GM10266 (cell line): ENCODE measurements around the gene DRAXIN.

Experiments
- DNase-seq: peaks from one replicate; pipeline ENCODE4 v3.0.0; 2012; ENCODE audit errors: extremely low spot score
- TF ChIP-seq, protein P1 (sequence below): IDR thresholded peaks from 2 replicates; pipeline ENCODE4 v1.5.1; 2012; ENCODE audit warnings: mild to moderate bottlenecking, low read depth; ENCODE audit not compliant: control insufficient read depth, insufficient read depth; ENCODE audit errors: missing control alignments

The DRAXIN gene

DNA sequence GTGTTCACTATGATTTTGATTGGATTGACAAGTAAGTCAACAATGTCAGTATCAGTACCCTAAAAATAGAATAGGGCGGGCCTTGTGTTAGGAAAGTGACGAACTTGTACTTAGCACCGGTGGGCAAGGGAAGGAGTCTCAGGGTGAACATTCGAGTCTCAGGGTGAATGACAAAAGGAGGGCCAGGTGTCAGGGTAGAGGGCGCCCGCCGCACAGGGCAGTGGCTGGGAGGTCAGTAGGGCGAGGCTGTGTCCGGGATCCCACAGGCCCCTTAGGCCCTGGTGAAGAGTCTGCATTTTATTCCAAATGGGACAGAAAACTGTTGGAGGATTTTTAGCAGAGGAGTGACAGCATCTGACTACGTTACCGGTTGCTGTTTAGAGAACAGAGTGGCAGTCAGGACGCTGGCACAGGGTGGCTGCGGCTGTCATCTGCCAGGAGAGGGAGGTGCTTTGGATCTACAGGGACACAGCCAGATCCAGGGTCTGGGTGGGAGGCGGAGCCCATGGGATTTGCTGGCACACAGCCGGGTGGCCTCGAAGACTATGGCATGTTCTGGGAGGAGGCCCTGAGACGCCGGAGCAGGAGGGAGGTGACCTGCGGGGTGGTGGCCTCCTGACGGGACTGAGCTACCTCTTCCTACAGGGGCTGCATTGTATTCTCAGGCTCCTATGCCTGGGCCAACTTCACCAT lies 55.4 kb downstream of the DRAXIN start:
- no peak for DNase-seq
- TF ChIP-seq, protein P1, sequence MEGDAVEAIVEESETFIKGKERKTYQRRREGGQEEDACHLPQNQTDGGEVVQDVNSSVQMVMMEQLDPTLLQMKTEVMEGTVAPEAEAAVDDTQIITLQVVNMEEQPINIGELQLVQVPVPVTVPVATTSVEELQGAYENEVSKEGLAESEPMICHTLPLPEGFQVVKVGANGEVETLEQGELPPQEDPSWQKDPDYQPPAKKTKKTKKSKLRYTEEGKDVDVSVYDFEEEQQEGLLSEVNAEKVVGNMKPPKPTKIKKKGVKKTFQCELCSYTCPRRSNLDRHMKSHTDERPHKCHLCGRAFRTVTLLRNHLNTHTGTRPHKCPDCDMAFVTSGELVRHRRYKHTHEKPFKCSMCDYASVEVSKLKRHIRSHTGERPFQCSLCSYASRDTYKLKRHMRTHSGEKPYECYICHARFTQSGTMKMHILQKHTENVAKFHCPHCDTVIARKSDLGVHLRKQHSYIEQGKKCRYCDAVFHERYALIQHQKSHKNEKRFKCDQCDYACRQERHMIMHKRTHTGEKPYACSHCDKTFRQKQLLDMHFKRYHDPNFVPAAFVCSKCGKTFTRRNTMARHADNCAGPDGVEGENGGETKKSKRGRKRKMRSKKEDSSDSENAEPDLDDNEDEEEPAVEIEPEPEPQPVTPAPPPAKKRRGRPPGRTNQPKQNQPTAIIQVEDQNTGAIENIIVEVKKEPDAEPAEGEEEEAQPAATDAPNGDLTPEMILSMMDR, result no peak

DNA sequence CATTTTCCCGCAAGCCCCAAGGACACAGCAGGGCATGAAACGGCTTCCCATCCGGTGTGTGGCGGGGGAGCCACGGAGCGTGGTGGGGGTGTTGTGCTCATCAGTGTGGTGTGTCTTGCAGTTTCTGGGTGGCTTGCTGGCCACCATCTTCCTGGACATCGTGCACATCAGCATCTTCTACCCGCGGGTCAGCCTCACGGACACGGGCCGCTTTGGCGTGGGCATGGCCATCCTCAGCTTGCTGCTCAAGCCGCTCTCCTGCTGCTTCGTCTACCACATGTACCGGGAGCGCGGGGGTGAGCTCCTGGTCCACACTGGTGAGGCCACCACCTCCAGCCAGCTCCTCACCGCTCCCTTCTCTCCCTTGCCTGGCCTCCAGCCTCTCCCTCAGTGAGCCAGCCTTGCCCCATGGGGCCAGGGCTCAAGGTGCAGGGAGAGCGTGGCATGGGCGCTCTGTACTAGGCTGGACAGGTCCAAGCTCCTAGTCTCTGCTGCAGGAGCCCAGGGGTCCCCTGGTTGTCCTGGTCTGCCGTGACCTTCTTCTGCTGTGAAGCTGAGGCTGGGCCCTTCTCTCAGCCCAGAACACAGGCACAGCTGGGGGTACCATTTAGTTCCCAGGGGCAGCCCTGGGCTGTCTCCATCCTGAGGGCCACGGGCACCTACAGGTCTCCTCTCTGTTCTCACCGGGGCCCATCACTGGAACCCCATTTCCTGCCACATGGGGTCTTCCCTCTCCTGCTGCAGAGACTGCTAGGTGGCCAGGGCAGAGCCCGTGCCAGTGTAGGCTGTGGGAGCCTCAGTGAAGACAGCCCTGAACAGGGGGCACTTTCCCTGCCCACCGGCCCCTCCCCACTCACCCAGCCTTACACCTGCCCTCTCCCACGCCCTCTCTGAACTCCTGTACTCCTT lies 57.0 kb downstream of the DRAXIN start:
- TF ChIP-seq, protein P1, result no peak

DNA sequence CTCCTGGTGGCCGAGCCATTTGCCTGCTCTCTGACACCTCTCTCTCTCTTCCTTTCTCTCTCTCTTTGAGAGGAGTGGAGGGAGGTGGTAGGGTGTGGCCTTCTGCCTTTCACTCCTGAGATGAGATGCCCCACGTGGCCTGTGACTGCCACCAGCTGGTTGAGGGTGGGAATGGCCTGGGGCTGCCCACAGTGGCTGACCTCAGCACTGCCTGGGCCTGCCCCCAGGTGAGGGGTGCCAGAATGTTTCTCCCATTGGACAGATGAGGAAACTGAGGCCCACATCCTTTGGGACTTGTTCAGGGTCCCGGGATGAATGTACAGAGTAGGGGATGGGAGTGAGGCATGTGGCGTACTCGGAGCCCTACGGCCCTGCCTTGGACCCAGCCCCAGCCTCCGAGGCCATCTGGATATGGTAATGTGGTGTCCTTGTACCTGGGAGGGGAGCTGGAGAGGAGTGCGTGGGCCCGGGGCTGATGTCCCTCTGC lies 57.7 kb downstream of the DRAXIN start:
- TF ChIP-seq, protein P1, result peak; percentile 52
- DNase-seq, result peak; percentile 67

More for the DNA sequence above, 57.0 kb downstream of the DRAXIN start:
- no peak for DNase-seq

DNA sequence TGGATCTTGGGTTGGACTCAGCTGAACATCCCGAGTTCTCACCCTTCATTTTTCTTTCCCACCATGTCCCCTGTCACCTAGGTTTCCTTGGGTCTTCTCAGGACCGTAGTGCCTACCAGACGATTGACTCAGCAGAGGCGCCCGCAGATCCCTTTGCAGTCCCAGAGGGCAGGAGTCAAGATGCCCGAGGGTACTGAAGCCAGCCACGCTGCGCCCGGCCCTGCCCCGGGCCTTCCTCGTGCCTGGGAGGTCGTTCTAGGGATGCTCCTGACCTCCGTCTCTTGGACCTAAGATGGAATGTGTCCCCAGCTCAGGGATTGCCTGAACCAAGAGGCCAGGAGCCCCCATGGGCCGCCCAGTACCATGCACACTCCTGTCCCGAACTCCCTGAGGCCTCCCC lies 58.5 kb downstream of the DRAXIN start:
- no peak for DNase-seq
- TF ChIP-seq, protein P1, result no peak

DNA sequence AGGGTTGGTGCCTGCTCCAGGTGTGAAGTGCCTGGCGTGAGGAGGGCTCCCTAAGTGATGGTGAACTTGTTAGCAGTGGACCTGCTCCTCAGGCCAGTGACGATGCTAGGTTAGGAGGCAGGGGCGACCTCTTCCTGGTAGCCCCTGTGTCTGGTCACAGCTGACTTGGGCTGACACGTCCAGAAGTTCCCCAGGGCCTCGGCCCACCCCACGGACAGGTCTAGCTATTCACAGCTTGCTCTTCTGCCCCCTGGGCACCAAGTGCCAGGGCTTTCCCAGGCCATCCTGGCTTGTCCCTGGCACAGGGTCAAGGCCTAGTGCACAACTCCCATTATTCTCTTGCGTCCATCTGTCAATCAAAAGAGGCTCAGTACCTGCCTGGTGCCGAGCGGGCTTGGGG lies 59.6 kb downstream of the DRAXIN start:
- DNase-seq, result no peak
- TF ChIP-seq, protein P1, result no peak

DNA sequence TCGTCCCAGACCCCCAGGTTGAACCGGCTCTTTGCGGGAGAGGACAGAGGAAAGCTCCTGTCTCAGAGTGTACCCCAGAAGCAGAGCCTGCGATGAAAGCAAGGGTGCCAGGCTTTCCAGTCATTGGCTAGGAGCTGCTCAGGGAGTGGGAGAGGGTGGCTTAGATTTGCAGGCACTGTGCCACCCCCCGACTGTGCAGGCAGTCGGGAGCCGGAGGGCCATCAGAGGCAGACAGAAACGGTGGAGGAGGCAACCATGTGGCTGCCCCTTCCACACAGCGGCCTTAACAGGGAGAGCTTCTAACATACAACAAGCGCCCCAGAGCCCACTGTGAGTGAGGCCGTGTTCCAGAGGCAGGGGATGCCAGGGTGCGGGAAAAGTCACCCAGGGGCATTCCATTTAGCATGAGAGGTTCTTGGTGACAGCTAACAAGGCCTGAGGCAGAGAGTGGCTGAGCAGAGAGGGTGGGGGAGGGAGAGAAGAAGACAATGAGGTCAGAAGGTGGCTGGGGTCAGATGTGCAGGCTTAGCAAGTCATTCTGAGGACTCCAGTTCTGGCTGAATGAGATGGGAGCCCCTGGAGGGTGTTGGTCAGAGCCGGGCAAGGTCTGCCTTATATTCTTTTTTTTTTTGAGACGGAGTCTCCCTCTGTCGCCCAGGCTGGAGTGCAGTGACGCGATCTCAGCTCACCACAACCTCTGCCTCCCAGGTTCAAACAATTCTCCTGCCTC lies 61.0 kb downstream of the DRAXIN start:
- no peak for DNase-seq
- TF ChIP-seq, protein P1, result no peak
